NCI-H524 (cell line): Measurements from ENCODE around the gene CHRNA5.
A peak's percentile ranks its signal among the peaks of the same experiment; 100 is the strongest.
"Not testable (repeated sequence)": the region's sequence is repeated elsewhere in the genome, so short reads cannot be mapped to it uniquely, and the experiment has no call there.

Experiments used
- DNase-seq, 2 experiments: peaks; one replicate each; lab custom pipeline; 2025; lab: John Stamatoyannopoulos, UW

Gene CHRNA5

GRCh38 chr15:78565097-78565950, at the start of gene CHRNA5:
TSS of gene CHRNA5 (plus strand) at chr15:78565520. CDS start at chr15:78565720, 200 bp downstream.
- peak; percentile 79 to 90 for DNase-seq

- DNase-seq = not testable (repeated sequence)
Observed at GRCh38 chr15:78520035-78520434, 45.3 kb upstream of the CHRNA5 start.

- DNase-seq = no peak
Observed at GRCh38 chr15:78524230-78524629, 41.1 kb upstream of the CHRNA5 start.

- DNase-seq = no peak
Observed at GRCh38 chr15:78527325-78527724, 38.0 kb upstream of the CHRNA5 start.

GRCh38 chr15:78533331-78533730, 32.0 kb upstream of the CHRNA5 start:
- DNase-seq = no peak

- no peak for DNase-seq
Observed at GRCh38 chr15:78536134-78536533, 29.2 kb upstream of the CHRNA5 start.

GRCh38 chr15:78537266-78537905, 27.9 kb upstream of the CHRNA5 start:
- DNase-seq = no peak

- no peak for DNase-seq
Observed at GRCh38 chr15:78538358-78538757, 27.0 kb upstream of the CHRNA5 start.

GRCh38 chr15:78539464-78540140, 25.7 kb upstream of the CHRNA5 start:
- DNase-seq = not testable (repeated sequence)

GRCh38 chr15:78540141-78540870, 25.0 kb upstream of the CHRNA5 start, which contains the start of gene PSMA4:
TSS of gene PSMA4 (plus strand) at chr15:78540444. CDS start at chr15:78541928, 1,484 bp downstream.
- DNase-seq = peak; percentile 90 to 92

- DNase-seq = no peak
Observed at GRCh38 chr15:78540871-78541743, 24.2 kb upstream of the CHRNA5 start.

- no peak for DNase-seq
Observed at GRCh38 chr15:78541744-78542034, 23.6 kb upstream of the CHRNA5 start.

GRCh38 chr15:78542647-78543046, 22.7 kb upstream of the CHRNA5 start:
- no peak for DNase-seq

- no peak for DNase-seq
Observed at GRCh38 chr15:78550194-78550593, 15.1 kb upstream of the CHRNA5 start.

- DNase-seq = no peak
Observed at GRCh38 chr15:78550815-78551214, 14.5 kb upstream of the CHRNA5 start.

- no peak for DNase-seq
Observed at GRCh38 chr15:78551902-78552301, 13.4 kb upstream of the CHRNA5 start.

- no peak for DNase-seq
Observed at GRCh38 chr15:78552597-78552996, 12.7 kb upstream of the CHRNA5 start.

- DNase-seq = not testable (repeated sequence)
Observed at GRCh38 chr15:78560201-78560600, 5.1 kb upstream of the CHRNA5 start.

GRCh38 chr15:78561490-78561889, 3.8 kb upstream of the CHRNA5 start:
- DNase-seq = peak; percentile 26 to 68

- no peak for DNase-seq
Observed at GRCh38 chr15:78563092-78563491, 2.2 kb upstream of the CHRNA5 start.

- no peak for DNase-seq
Observed at GRCh38 chr15:78564743-78565096, 600 bp upstream of the CHRNA5 start.
